ENCODE measurements around the gene ZCCHC13. TPM values are rescaled to one million over a fixed set of nuclear protein-coding genes. Genes with fewer than 3 reads are reported as not detected.
A peak's percentile ranks its signal among the peaks of the same experiment; 100 is the strongest.

ZCCHC13 gene
- total and polyA plus RNA-seq, 2 donors (not counting 3 experiments of a cell fraction or from before 2014, with no cell fraction given) = not detected

GRCh38 chrX:74353984-74354383 lies 50.0 kb downstream of the ZCCHC13 start:
- H3K36me3 ChIP-seq (ENCODE audit: control insufficient read depth in 2 of 2, extremely low read depth in 1 of 2, insufficient read depth in 2 of 2, low read length in 2 of 2) = no peaks in the 10 kb centered on the region
- no peak overlapping the region for H3K9ac ChIP-seq (replicated peaks; ENCODE audit: extremely low read depth, insufficient read depth, low read length)
- H3K9me1 ChIP-seq (replicated peaks; ENCODE audit: control insufficient read depth, extremely low read depth, insufficient read depth, low read length) = no peaks in the 10 kb centered on the region
- intact Hi-C loops (cut with micrococcal nuclease) = no loop called here
- dilution Hi-C loops (cut with MboI; ENCODE audit: extremely low pct_ligation_motif_present, low sequenced_read_pairs) = no loop called here
- H3K27me3 ChIP-seq (ENCODE audit: control insufficient read depth in 2 of 2, insufficient read depth in 2 of 2, low read length in 2 of 2) = no peaks in the 10 kb centered on the region
- no peaks in the 10 kb centered on the region for H4K20me1 ChIP-seq (replicated peaks; ENCODE audit: control insufficient read depth, extremely low read depth, insufficient read depth, low read length)
- no peak overlapping the region for H2AFZ ChIP-seq (ENCODE audit: low read depth, low read length)
- ChIA-PET POLR2A (no interaction called here), CTCF (no interaction called here)
- no peak for FAIRE-seq
- H3K4me2 ChIP-seq (ENCODE audit: insufficient read depth, low read length) = no peak overlapping the region
- TF ChIP-seq JUN (IDR thresholded peaks at IDR 0.05; ENCODE audit: borderline replicate concordance, insufficient read depth, insufficient read length, low read depth) (no peak), EZH2 (IDR thresholded peaks at IDR 0.05; ENCODE audit: borderline replicate concordance, low read depth, low read length, severe bottlenecking) (no peak), FOS (IDR thresholded peaks at IDR 0.05; ENCODE audit: borderline replicate concordance, insufficient read depth, low read length) (no peak), MAX (IDR thresholded peaks at IDR 0.05; ENCODE audit: insufficient read depth, insufficient read length) (no peak), MYC (IDR thresholded peaks at IDR 0.05; ENCODE audit: low read depth, low read length) (no peak), POLR2A (IDR thresholded peaks at IDR 0.05; ENCODE audit: low read depth, low read length) (no peak), POLR2AphosphoS5 (IDR thresholded peaks at IDR 0.05; ENCODE audit: insufficient read depth, low read depth, low read length) (no peak), GATA2 (IDR thresholded peaks at IDR 0.05; ENCODE audit: insufficient read depth, insufficient read length, low read depth, low read length) (no peak)
- BruUV-seq (replicated peaks) = no TSS peak
- H3K27ac ChIP-seq (ENCODE audit: insufficient read depth, low read depth, low read length) = no peak overlapping the region
- no peaks in the 10 kb centered on the region for H3K9me3 ChIP-seq (replicated peaks; ENCODE audit: control insufficient read depth, insufficient read depth, low read length)
- no peaks in the 10 kb centered on the region for H3K4me1 ChIP-seq (ENCODE audit: control insufficient read depth, extremely low read depth, insufficient read depth, low read length)
- H3K4me3 ChIP-seq (replicated peaks in 1 of 3; ENCODE audit: insufficient read depth in 1 of 3, low read depth in 1 of 3, low read length in 3 of 3) = no peak overlapping the region
- H3K79me2 ChIP-seq (ENCODE audit: control insufficient read depth, insufficient read depth, low read length) = no peaks in the 10 kb centered on the region
- DNase-seq (ENCODE audit: low read depth, low spot score) = no peak

MicroRNA genes within 50 kb of the gene (microRNA counts, 767-probe panel; counts per million panel counts)
- 723 counts per million, percentile 96 among the panel's probes with 10 or more counts for microRNA hsa-miR-374a-5p
- 723 counts per million, percentile 96 among the panel's probes with 10 or more counts for microRNA hsa-miR-545-3p

Small RNA genes within 50 kb of the gene (microRNA-seq; reads per million reads assigned to microRNA genes)
- gene MIR374A (ENCODE audit: borderline number of aligned reads, borderline replicate concordance) (265 reads per million, percentile 69 among the genes with 10 or more reads in this experiment), gene MIR545 (ENCODE audit: borderline number of aligned reads, borderline replicate concordance) (5.0 reads per million, percentile 11 among the genes with 10 or more reads in this experiment)

Small RNA genes within 50 kb of the gene (small RNA-seq; reads per million reads assigned to genes)
- not detected for gene AC004386.2 (ENCODE audit: insufficient read depth, insufficient read length, low read depth, low replicate concordance)
- 26.3 reads per million, percentile 84 among the genes with 10 or more reads in this experiment for gene MIR374A (ENCODE audit: insufficient read depth, insufficient read length, low read depth, low replicate concordance)
- gene MIR545 (ENCODE audit: insufficient read depth, insufficient read length, low read depth, low replicate concordance) = 2.0 reads per million
- not detected for gene RF02119 (ENCODE audit: insufficient read depth, insufficient read length, low read depth, low replicate concordance)
- not detected for gene RF02120 (ENCODE audit: insufficient read depth, insufficient read length, low read depth, low replicate concordance)
- not detected for gene RF02121 (ENCODE audit: insufficient read depth, insufficient read length, low read depth, low replicate concordance)
- gene RF02122 (ENCODE audit: insufficient read depth, insufficient read length, low read depth, low replicate concordance) = not detected
- not detected for gene RF02123 (ENCODE audit: insufficient read depth, insufficient read length, low read depth, low replicate concordance)

Other genes with a start within 250 kb of the ZCCHC13 start
- gene SLC16A2, start 117.3 kb downstream of the ZCCHC13 start, total RNA-seq = 3.1 and 3.3 TPM in 2 replicates
- gene SLC16A2, start 117.3 kb downstream of the ZCCHC13 start, polyA plus RNA-seq = 3.6 and 3.9 TPM in 2 replicates

Data from endothelial cell of umbilical vein (primary cell).